ENCODE measurements around the gene AZI2. TPM values are rescaled to one million over a fixed set of nuclear protein-coding genes. Genes with fewer than 3 reads are reported as not detected.

AZI2 gene
- total and polyA plus RNA-seq, 10 of the 15 experiments (the other 5 are each of a cell fraction or from before 2014, with no cell fraction given), result 19.9 to 91.7 (median 35.5) TPM

DNA sequence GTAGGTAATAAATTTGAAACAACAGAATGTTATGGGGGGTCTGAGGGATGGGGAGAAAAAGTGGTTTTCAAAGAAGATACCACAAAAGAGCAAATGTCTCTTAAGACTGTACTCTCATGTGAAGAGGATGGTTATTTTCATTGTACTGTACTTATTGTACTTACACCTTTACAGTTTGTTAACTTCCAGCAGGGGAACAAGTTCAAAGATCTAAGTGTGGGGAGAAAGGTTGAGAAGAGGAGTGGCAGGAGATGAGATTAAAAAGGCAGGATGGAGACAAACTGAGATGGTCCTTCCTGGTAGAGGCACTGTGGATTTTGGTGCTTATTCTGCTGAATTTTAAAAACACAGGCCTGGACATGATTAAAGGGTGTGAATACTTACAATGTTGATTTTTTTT lies 5.5 kb downstream of the AZI2 start:
- Histone ChIP-seq H3K4me3 (no peak overlapping the region), H3K4me1 (ENCODE audit: control insufficient read depth, insufficient read depth, low read length) (no peaks in the 10 kb centered on the region), H3K27me3 (replicated peaks in 1 of 2; ENCODE audit: control insufficient read depth in 2 of 2, insufficient read depth in 2 of 2, low read length in 1 of 2) (no peaks in the 10 kb centered on the region), H4K20me1 (ENCODE audit: control insufficient read depth, insufficient read depth) (no peaks in the 10 kb centered on the region), H3K36me3 (ENCODE audit: control insufficient read depth in 2 of 2, insufficient read depth in 2 of 2, low read length in 1 of 2) (no peaks in the 10 kb centered on the region), H3K79me2 (ENCODE audit: control insufficient read depth, insufficient read depth, low read length) (peaks cover 54% of the 10 kb centered on the region), H3K27ac (ENCODE audit: control insufficient read depth, insufficient read depth) (no peak overlapping the region), H3K9ac (ENCODE audit: control insufficient read depth, insufficient read depth, low read length) (no peak overlapping the region), H3K4me2 (ENCODE audit: control insufficient read depth, insufficient read depth) (peak overlapping the region; percentile 27; the same call in 1 of the 2 replicates), H3K9me3 (replicated peaks; ENCODE audit: control insufficient read depth, insufficient read depth, low read length) (no peaks in the 10 kb centered on the region), H2AFZ (ENCODE audit: control insufficient read depth, low read depth, low read length) (no peak overlapping the region)
- SMC1A ChIA-PET (ENCODE audit: uncharacterized antibody, unreplicated experiment), result interaction anchor here (1.0 to 4.7 kb wide), 4 partner anchors 10 to 631 kb away, joined by 3 to 37 read pairs (median 16); no protein-coding TSS in a partner anchor
- in situ Hi-C loops (cut with MboI) (loop anchor here (10.0 to 25.0 kb wide), 2 partner anchors 858 to 1206 kb away; partner anchors contain the start of gene SLC4A7), intact Hi-C loops (cut with micrococcal nuclease; ENCODE audit: unreplicated experiment) (loop anchor here (10.0 kb wide), 1 partner anchor 858 kb away; the partner anchor contains the start of gene SLC4A7)
- FAIRE-seq (no peak), DNase-seq (ENCODE audit: low read depth, low spot score) (no peak), ATAC-seq (peak; percentile 13)
- CTCF ChIA-PET, result interaction anchor here (1.5 to 3.6 kb wide), 4 partner anchors 7 to 634 kb away, joined by 3 to 35 read pairs (median 14); no protein-coding TSS in a partner anchor
- RAD21 ChIA-PET (ENCODE audit: unreplicated experiment), result interaction anchor here (1.0 to 3.6 kb wide), 5 partner anchors 16 to 631 kb away, joined by 3 to 44 read pairs (median 5); no protein-coding TSS in a partner anchor
- POLR2A ChIA-PET, result interaction anchor here (0.7 kb wide), 1 partner anchor 631 kb away, joined by 5 read pairs; no protein-coding TSS in a partner anchor
- no TSS peak for BruUV-seq (replicated peaks)
- TF ChIP-seq BACH1 (IDR thresholded peaks at IDR 0.05; ENCODE audit: borderline replicate concordance) (no peak), ZNF207 (IDR thresholded peaks at IDR 0.05; ENCODE audit: borderline replicate concordance) (no peak), POLR2AphosphoS5 (IDR thresholded peaks at IDR 0.05; ENCODE audit: low read length) (no peak), NFYA (IDR thresholded peaks at IDR 0.05; ENCODE audit: borderline replicate concordance, low read depth, low read length) (no peak), YY1 (IDR thresholded peaks at IDR 0.05; ENCODE audit: low read depth, low read length) (no peak), MYB (IDR thresholded peaks at IDR 0.05; ENCODE audit: borderline replicate concordance, low read depth, low read length) (no peak), NR2F1 (conservative IDR thresholded peaks at IDR 0.05) (no peak)
- TF ChIP-seq, protein P1, sequence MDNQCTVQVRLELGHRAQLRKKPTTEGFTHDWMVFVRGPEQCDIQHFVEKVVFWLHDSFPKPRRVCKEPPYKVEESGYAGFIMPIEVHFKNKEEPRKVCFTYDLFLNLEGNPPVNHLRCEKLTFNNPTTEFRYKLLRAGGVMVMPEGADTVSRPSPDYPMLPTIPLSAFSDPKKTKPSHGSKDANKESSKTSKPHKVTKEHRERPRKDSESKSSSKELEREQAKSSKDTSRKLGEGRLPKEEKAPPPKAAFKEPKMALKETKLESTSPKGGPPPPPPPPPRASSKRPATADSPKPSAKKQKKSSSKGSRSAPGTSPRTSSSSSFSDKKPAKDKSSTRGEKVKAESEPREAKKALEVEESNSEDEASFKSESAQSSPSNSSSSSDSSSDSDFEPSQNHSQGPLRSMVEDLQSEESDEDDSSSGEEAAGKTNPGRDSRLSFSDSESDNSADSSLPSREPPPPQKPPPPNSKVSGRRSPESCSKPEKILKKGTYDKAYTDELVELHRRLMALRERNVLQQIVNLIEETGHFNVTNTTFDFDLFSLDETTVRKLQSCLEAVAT (IDR thresholded peaks at IDR 0.05), result no peak
- TF ChIP-seq, protein P2, sequence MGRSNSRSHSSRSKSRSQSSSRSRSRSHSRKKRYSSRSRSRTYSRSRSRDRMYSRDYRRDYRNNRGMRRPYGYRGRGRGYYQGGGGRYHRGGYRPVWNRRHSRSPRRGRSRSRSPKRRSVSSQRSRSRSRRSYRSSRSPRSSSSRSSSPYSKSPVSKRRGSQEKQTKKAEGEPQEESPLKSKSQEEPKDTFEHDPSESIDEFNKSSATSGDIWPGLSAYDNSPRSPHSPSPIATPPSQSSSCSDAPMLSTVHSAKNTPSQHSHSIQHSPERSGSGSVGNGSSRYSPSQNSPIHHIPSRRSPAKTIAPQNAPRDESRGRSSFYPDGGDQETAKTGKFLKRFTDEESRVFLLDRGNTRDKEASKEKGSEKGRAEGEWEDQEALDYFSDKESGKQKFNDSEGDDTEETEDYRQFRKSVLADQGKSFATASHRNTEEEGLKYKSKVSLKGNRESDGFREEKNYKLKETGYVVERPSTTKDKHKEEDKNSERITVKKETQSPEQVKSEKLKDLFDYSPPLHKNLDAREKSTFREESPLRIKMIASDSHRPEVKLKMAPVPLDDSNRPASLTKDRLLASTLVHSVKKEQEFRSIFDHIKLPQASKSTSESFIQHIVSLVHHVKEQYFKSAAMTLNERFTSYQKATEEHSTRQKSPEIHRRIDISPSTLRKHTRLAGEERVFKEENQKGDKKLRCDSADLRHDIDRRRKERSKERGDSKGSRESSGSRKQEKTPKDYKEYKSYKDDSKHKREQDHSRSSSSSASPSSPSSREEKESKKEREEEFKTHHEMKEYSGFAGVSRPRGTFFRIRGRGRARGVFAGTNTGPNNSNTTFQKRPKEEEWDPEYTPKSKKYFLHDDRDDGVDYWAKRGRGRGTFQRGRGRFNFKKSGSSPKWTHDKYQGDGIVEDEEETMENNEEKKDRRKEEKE (IDR thresholded peaks at IDR 0.05), result no peak

Measured in GM12878 (cell line).